ENCODE data around the gene APBA1.

APBA1 gene

GRCh38 chr9:69573651-69574050 lies 98.5 kb downstream of the APBA1 start:
- FAIRE-seq = no peak

DNA sequence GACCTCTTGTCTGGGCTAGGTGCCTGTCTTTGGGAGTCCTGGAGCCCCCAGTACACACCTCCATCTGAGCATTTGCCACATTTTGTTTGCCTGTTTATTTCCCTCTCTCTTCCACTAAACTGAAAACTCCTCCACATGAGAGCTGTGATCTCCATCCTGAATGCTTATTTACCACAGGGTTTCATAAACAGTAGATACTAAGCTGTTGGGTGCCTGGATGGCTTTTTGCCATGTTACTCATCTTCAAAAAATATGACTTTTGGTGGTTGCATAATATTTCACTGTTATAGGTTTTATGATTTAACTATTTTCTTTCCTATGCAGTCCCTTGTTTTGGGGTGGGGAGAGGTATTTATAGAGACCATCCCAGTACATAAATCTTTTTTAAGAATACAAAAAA lies 99.6 kb downstream of the APBA1 start:
- no peak for FAIRE-seq

DNA sequence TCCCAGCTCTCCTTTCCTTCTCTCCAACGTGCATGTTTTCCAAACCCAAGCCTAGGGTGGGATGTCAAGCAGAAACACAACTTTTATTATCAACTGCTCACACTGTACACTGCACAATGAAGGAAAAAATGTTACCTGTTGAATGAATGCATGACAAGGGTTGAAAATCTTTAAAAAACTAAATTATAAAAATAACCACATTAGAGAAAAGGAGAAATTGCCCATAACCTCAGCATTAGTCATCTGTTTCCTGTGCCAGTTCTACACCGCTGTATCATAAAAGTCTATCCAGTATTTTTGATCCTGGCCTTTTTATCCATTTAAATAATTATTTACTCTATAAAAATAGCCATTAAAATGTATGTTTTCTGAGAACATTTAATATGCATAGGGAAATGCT lies 101.1 kb downstream of the APBA1 start:
- no peak for FAIRE-seq

- FAIRE-seq = no peak
Observed at GRCh38 chr9:69569738-69570451, 102.3 kb downstream of the APBA1 start.

GRCh38 chr9:69564557-69564956 lies 107.6 kb downstream of the APBA1 start:
- FAIRE-seq = no peak

- no peak for FAIRE-seq
Observed at GRCh38 chr9:69559126-69559525, 113.0 kb downstream of the APBA1 start.

- FAIRE-seq = no peak
Observed at GRCh38 chr9:69556707-69557106, 115.5 kb downstream of the APBA1 start.

DNA sequence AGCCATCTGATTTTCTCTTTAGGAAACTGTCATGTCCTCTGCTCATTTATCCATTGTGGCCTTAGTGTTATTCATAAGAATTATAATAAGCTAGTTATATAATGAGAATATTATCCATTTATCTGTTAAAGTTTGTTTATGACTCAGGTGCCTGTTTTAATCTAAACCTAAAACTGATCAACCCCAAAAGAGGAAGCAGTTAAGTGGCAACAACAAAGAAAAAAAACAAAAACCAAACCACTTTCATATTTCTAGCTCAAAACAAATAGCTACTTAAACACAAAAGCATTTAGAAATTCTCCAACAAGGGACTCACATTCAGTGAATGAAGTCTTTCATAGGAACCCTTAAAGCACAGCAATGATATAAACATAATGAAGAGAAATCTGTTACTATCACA lies 116.4 kb downstream of the APBA1 start:
- no peak for FAIRE-seq

GRCh38 chr9:69554945-69555344 lies 117.2 kb downstream of the APBA1 start:
- no peak for FAIRE-seq

DNA sequence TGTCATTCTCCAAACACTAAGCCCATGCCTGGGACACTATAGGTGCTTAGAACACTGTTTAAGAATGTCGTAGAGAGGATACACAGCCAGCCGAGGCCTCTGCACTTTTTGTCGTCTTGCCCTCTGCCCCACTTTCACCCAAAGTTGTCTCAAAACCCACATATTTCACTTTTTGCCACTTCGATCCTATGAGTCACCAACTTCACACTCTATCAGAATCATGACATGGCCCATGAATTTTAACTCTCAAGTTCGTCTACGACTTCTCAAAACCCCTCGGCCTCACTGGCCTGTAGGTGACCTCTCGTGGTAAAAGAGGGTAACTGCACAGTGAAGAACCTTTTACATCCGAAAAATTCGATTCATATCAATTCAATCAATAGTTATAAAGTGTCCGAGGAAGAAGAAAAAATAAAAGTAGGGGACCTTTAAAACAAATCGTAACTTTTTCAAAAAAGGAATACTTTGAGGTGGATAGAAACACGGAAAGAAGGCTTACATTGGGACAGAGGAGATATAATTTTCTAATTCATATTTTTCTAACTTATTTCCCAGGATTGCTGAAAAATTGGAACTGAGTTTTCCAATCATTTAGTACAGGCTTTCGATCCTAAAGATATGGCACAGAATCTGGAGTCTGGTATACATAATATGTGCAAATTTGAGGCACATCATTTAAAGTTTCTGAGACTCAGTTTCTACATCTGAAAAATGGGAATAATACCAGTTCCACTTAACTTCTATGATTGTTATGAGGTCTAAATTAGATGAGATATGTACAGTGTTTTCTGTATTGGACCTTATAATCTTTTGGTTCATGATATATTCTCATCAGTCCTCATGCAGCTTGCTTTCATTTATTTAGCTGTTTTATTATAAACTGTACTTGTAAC lies 122.6 kb downstream of the APBA1 start:
- no peak for FAIRE-seq

DNA sequence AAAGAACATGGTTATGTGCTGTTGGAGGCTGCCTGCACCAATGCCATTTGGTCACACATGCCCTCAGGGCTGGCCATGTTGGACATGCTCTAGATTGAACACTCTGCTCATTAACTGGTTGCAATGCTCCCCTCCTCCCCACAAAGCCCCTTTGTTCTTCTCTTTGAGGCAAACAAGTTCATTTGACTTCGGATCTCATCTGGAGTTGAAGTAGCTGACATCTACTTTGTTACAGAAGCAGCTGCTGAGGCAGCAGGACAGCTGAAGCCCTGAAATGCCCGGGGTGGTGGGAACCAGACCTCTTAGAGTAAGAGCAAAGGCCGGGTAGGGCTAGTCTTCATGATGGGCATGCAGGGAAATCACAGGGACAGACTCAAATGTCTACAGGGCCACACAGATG lies 123.5 kb downstream of the APBA1 start:
- FAIRE-seq = no peak

- no peak for FAIRE-seq
Observed at GRCh38 chr9:69546265-69546664, 125.9 kb downstream of the APBA1 start.

GRCh38 chr9:69542942-69543704 lies 129.0 kb downstream of the APBA1 start:
- FAIRE-seq = no peak

DNA sequence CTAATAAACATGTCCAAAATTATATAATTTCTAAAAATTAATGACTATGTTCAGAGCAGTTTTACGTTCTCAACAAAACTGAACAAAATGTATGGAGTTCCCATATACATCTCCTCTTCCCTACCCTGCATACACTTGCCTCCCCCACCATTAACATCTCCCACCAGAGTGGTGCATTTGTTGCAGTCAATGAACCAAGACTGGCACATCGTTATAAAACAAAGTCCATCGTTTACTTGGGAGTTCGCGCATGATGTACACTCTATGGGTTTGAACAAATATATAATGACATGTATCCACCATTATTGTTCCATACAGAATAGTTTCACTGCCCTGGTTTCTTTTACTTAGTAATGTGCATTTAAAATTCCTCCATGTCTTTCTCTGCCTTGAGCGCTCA lies 130.1 kb downstream of the APBA1 start:
- FAIRE-seq = no peak

GRCh38 chr9:69535911-69536310 lies 136.3 kb downstream of the APBA1 start:
- FAIRE-seq = no peak

DNA sequence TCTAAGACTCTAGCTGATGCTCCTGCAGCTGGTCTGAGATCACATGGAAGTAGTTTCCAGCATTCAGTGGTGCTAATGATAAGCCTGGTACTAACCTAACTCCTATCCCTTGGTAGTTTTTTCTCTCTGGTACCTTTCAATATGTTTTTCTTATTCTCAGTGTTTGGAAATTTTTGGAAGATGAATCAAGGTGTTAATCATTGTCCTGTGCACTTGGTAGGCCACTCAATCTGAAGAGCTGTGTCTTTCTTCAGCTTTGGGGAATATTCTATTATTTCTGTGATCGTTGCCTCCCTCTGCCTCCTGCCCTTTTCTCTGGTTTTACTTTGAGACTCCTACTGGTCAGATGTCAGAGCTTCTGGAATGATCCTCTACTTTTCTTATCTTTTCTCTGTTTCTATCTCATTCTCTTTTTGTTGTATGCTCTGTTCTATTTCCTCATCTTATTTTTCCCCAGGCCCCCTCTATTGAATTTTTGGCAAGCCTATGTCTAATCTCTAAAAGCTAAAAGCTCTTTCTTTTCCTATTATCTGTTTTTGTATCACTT lies 136.8 kb downstream of the APBA1 start:
- no peak for FAIRE-seq

DNA sequence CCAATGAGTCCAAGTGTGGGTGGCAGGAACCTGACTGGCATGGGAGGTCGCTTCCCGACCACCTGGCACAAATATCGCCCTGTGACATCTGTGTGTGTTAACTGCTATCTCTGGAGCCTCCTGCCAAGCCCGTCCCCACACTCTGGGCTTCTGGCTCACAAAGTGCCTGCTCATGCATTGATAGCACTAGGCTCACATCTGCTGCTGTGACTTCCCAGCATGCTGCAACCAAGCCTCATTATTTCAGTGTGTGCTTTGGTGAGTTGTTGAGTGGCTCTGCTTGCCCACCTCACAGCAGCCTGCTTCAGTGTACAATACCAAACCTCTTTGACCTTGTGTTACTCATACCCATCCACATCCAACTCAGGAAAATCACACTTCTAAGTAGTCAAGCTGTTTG lies 139.8 kb downstream of the APBA1 start:
- no peak for FAIRE-seq

DNA sequence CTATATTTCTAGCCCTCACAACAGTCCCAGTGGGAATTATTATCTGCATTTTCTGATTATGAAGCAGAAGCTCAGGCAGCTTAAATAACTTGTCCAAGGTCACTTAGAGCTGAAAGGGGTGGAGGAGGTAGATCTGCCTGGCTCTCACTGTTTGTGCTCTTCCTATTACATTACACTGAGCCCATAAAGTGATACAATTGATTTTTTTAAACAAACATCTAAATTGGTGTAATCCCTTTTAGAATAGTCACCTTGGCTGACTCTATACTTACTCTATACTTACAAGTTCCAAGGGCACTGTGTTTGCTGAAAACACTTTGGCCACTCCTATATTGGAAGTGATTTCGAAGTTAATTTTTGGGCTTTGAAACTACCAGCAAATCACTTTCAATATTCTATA lies 144.7 kb downstream of the APBA1 start:
- FAIRE-seq = no peak

- FAIRE-seq = no peak
Observed at GRCh38 chr9:69526699-69527098, 145.5 kb downstream of the APBA1 start.

- FAIRE-seq = no peak
Observed at GRCh38 chr9:69519470-69520240, 152.5 kb downstream of the APBA1 start.

DNA sequence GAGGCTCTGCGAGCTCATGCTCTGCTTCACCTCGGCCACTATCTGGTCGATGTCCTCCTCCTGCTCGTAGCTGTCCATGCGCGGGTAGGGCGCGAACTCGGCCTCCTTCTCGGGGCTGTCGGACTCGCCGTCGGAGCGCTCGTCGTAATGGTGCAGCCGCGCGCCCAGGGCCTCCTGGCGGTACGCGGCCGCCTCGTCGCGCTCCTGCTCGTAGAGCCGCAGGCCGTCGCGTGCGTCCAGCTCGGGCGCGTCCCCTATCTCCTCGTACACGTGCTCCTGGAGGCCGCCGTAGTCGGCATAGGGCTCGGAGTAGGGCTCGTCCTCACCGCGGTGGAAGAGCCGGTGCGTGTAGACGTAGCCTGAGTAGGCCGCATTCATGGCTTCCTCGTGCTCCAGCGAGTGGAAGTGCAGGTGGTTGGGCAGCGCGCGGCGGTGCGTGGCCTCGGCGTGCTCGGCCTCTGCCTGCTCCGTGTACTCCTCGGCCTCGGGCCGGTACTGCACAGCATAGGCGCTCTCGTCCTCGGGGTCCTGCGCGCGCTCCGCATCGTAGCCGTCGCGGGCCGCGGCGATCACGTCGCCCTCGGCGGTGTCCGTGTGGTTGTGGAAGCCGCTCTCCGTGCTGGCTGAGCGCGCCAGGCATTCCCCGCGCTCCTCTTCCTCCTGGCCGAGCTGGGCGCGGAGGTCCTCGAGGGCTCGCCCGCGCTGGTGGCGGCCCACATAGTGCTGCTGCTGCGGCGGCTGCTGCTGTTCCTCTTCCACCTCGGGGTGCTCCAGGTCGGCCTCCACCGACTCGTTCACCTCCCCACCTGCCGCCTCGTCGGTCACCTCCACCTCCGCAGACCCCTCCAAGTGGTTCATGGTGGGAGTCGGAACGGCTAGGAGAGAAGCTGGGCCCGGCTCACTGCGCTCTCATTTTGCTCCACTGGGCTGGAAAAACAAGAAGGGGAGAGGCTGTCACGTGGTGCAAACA lies 155.5 kb downstream of the APBA1 start:
- FAIRE-seq = no peak

Data from islet of Langerhans (tissue), 1 donor.